Glutamatergic neuron (in vitro differentiated cells): Measurements from ENCODE around the gene IFIT1. TPM values are rescaled to one million over a fixed set of nuclear protein-coding genes. Genes with fewer than 3 reads are reported as not detected.

ENCODE experiments used
- DNase-seq: peaks from one replicate; pipeline ENCODE4 v3.0.0; 2022
- H3K27ac Mint-ChIP-seq: one replicate; pipeline ENCODE4 v1.8.0; 2020; ENCODE audit warnings: mild to moderate bottlenecking, mixed read lengths, inconsistent platforms; ENCODE audit not compliant: unreplicated experiment
- H3K27me3 Mint-ChIP-seq: one replicate; pipeline ENCODE4 v1.8.0; 2020; ENCODE audit warnings: mild to moderate bottlenecking, moderate library complexity, mixed read lengths, inconsistent platforms; ENCODE audit not compliant: unreplicated experiment
- H3K36me3 Mint-ChIP-seq: one replicate; pipeline ENCODE4 v1.8.0; 2020; ENCODE audit warnings: mild to moderate bottlenecking, mixed read lengths, inconsistent platforms; ENCODE audit not compliant: unreplicated experiment
- H3K4me1 Mint-ChIP-seq: one replicate; pipeline ENCODE4 v1.8.0; 2020; ENCODE audit warnings: mild to moderate bottlenecking, low read depth, mixed read lengths, inconsistent platforms; ENCODE audit not compliant: unreplicated experiment
- H3K4me3 Mint-ChIP-seq: one replicate; pipeline ENCODE4 v1.8.0; 2020; ENCODE audit warnings: mild to moderate bottlenecking, mixed read lengths, inconsistent platforms; ENCODE audit not compliant: unreplicated experiment
- H3K9me3 Mint-ChIP-seq: one replicate; pipeline ENCODE4 v1.8.0; 2020; ENCODE audit warnings: mild to moderate bottlenecking, moderate library complexity, mixed read lengths, inconsistent platforms; ENCODE audit not compliant: unreplicated experiment
- total RNA-seq: library from RNA; stranded (reverse); fragmentation: NEBNext Ultra II Directional; extraction: Animal tissue kit (Norgen Biotek cat#: 25700); gene quantifications from one replicate; pipeline ENCODE4 v1.2.1, GENCODE V29; 2021; ENCODE audit not compliant: unreplicated experiment
- TF ChIP-seq, protein P1 (sequence below): fragments of 200-600 bp; sonication (generic); IDR thresholded peaks from one replicate; pipeline ENCODE4 v1.5.0; 2021; ENCODE audit not compliant: partially characterized antibody, unreplicated experiment

The IFIT1 gene
- total RNA-seq, 1 donor from 2014 or later = not detected

DNA sequence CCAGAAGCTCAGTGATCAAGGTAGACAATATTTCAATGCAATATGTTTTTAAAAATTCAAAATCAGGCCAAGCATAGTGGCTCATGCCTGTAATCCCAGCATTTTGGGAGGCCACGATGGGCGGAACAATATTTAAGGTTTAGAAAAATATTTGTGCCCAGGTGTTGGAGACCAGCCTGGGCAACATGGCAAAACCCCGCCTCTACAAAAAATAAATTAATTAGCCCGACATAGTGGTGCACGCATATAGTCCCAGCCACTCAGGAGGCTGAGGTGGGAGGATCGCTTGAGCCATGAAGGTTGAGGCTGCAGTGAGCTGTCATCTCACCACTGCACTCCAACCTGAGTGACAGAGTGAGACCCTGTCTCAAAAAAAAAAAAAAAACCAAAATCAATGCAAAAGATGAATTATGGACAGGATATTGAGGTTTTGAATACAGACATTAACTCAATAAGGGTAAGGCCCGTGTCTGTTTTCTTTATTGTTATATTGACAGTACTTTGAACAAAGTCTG is 21.0 kb downstream of the IFIT1 start:
- TF ChIP-seq, protein P1, sequence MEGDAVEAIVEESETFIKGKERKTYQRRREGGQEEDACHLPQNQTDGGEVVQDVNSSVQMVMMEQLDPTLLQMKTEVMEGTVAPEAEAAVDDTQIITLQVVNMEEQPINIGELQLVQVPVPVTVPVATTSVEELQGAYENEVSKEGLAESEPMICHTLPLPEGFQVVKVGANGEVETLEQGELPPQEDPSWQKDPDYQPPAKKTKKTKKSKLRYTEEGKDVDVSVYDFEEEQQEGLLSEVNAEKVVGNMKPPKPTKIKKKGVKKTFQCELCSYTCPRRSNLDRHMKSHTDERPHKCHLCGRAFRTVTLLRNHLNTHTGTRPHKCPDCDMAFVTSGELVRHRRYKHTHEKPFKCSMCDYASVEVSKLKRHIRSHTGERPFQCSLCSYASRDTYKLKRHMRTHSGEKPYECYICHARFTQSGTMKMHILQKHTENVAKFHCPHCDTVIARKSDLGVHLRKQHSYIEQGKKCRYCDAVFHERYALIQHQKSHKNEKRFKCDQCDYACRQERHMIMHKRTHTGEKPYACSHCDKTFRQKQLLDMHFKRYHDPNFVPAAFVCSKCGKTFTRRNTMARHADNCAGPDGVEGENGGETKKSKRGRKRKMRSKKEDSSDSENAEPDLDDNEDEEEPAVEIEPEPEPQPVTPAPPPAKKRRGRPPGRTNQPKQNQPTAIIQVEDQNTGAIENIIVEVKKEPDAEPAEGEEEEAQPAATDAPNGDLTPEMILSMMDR = no peak
- no peak for DNase-seq
- H3K9me3 Mint-ChIP-seq = peaks cover 7% of the 10 kb centered on the region
- no peak overlapping the region for H3K27ac Mint-ChIP-seq
- H3K4me1 Mint-ChIP-seq = peaks cover 7% of the 10 kb centered on the region
- H3K27me3 Mint-ChIP-seq = peaks cover 11% of the 10 kb centered on the region
- peak overlapping the region; percentile 98 for H3K4me3 Mint-ChIP-seq
- no peaks in the 10 kb centered on the region for H3K36me3 Mint-ChIP-seq

DNA sequence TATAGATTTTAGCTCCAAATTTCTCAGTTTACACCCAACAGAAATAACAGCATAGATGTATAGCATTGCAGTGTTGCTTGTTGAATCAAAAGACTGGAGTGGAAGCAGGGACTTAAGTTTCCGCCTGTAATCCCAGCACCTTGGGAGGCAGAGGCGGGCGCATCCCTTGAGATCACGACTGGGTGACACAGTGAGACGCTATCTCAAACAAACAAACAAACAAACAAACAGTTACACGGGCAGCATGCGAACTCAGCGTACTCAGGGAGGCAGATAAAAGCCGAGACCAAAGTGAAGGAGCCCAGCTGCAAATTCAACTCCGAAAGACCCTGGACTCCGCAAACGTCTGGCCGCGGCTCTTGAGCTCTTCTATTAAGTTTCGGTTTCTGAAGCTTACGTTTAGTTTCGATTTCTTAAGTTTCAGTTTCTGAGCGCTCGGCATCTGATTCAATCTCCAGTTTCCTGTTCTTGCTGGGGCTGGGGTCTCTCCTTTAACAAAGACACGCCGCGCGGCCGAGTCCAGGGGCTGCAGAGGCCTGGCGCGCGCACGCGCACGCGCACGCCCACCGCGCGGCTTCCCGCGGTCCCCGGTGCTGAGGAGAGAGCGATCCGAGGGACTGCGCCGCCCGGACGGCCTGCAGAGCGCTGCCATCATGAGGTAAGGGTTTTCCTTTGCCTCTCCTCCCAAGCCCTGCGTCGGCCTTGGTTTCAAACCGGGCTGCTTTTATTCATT is 21.9 kb downstream of the IFIT1 start, which contains the start of gene IFIT5:
Gene IFIT5, plus strand, starts transcription at position 423 of the 733 bp plus-strand sequence. Its CDS starts 231 bp downstream, at position 654.
- Mint-ChIP-seq H3K4me1 (peaks cover 7% of the 10 kb centered on the region), H3K4me3 (peak within 1 kb of the TSS; percentile 98), H3K9me3 (peaks cover 7% of the 10 kb centered on the region), H3K36me3 (no peaks in the 10 kb centered on the region), H3K27ac (peak within 1 kb of the TSS; percentile 89), H3K27me3 (peaks cover 11% of the 10 kb centered on the region)
- peak; percentile 81 for DNase-seq
- TF ChIP-seq, protein P1 = no peak

GRCh38 chr10:89414879-89415821 is 22.7 kb downstream of the IFIT1 start:
- Mint-ChIP-seq H3K9me3 (peaks cover 7% of the 10 kb centered on the region), H3K4me1 (peaks cover 7% of the 10 kb centered on the region), H3K27me3 (peaks cover 11% of the 10 kb centered on the region), H3K27ac (peak overlapping the region; percentile 85), H3K4me3 (peak overlapping the region; percentile 98), H3K36me3 (no peaks in the 10 kb centered on the region)
- TF ChIP-seq, protein P1 = no peak
- peak; percentile 64 for DNase-seq

DNA sequence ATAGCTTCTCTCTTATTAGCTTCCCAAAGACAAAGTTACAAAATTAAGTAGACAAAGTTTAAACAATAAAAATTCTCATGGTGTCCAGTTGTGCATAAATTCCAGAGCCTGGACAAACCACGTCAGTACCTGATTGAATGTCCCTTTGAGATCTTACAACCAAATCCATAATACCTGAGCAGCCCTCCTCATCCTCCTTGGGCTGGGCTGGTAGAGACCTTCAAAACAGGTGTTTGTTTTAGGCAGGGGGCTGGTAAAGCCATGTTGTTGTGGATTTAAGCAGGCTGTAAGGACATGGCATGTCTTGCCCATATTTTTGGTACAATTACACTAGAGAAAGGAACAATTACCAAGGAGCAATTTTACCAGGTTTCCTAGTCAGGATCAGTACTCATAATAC is 24.0 kb downstream of the IFIT1 start:
- Mint-ChIP-seq H3K36me3 (no peaks in the 10 kb centered on the region), H3K27ac (no peak overlapping the region), H3K9me3 (peaks cover 7% of the 10 kb centered on the region), H3K4me1 (peaks cover 7% of the 10 kb centered on the region), H3K4me3 (peak overlapping the region; percentile 30), H3K27me3 (peaks cover 11% of the 10 kb centered on the region)
- no peak for DNase-seq
- TF ChIP-seq, protein P1 = no peak
